Measurements from ENCODE around the gene TGFA.

Gene TGFA

GRCh38 chr2:70553334-70553583, 367 bp downstream of the TGFA start:
- no peak overlapping the region for H2AFZ ChIP-seq (ENCODE audit: low read length)
- peak overlapping the region; percentile 57 for H3K4me3 ChIP-seq (ENCODE audit: low read depth, low read length, poor library complexity, severe bottlenecking)
- no peaks in the 10 kb centered on the region for H3K79me2 ChIP-seq (ENCODE audit: insufficient read depth, low read length)
- no peaks in the 10 kb centered on the region for H4K20me1 ChIP-seq (ENCODE audit: insufficient read depth, low read length)
- H3K9me3 ChIP-seq (ENCODE audit: low read length) = no peaks in the 10 kb centered on the region
- no peaks in the 10 kb centered on the region for H3K27me3 ChIP-seq (ENCODE audit: insufficient read depth, low read length)
- no peak overlapping the region; the same call in 1 of the 2 replicates for H3K9ac ChIP-seq (ENCODE audit: low read length)
- no peaks in the 10 kb centered on the region for H3K9me2 ChIP-seq (ENCODE audit: low read depth, low read length)
- H3K4me2 ChIP-seq (ENCODE audit: low read length) = peak overlapping the region; percentile 77
- H3K36me3 ChIP-seq (ENCODE audit: insufficient read depth, low read length) = no peaks in the 10 kb centered on the region
- H3K27ac ChIP-seq (ENCODE audit: low read depth, low read length, poor library complexity, severe bottlenecking) = no peak overlapping the region
- peaks cover 4% of the 10 kb centered on the region for H3K4me1 ChIP-seq (ENCODE audit: insufficient read depth, low read length, severe bottlenecking)
- H3F3A ChIP-seq (ENCODE audit: insufficient read depth, low read length) = no peaks in the 10 kb centered on the region
- TF ChIP-seq EZH2 (IDR thresholded peaks at IDR 0.05; ENCODE audit: borderline replicate concordance, low read length) (no peak), CTCF (IDR thresholded peaks at IDR 0.05; ENCODE audit: low read length) (no peak)

GRCh38 chr2:70552501-70553333, 909 bp downstream of the TGFA start:
- H3K9me3 ChIP-seq (ENCODE audit: low read length) = no peaks in the 10 kb centered on the region
- no peak overlapping the region for H2AFZ ChIP-seq (ENCODE audit: low read length)
- no peak overlapping the region for H3K9ac ChIP-seq (ENCODE audit: low read length)
- no peaks in the 10 kb centered on the region for H4K20me1 ChIP-seq (ENCODE audit: insufficient read depth, low read length)
- no peak overlapping the region for H3K27ac ChIP-seq (ENCODE audit: low read depth, low read length, poor library complexity, severe bottlenecking)
- H3K9me2 ChIP-seq (ENCODE audit: low read depth, low read length) = no peaks in the 10 kb centered on the region
- H3K27me3 ChIP-seq (ENCODE audit: insufficient read depth, low read length) = no peaks in the 10 kb centered on the region
- no peak overlapping the region for H3K4me3 ChIP-seq (ENCODE audit: low read depth, low read length, poor library complexity, severe bottlenecking)
- no peaks in the 10 kb centered on the region for H3K36me3 ChIP-seq (ENCODE audit: insufficient read depth, low read length)
- no peaks in the 10 kb centered on the region for H3K79me2 ChIP-seq (ENCODE audit: insufficient read depth, low read length)
- peaks cover 4% of the 10 kb centered on the region for H3K4me1 ChIP-seq (ENCODE audit: insufficient read depth, low read length, severe bottlenecking)
- TF ChIP-seq CTCF (IDR thresholded peaks at IDR 0.05; ENCODE audit: low read length) = no peak
- no peak for TF ChIP-seq EZH2 (IDR thresholded peaks at IDR 0.05; ENCODE audit: borderline replicate concordance, low read length)
- H3F3A ChIP-seq (ENCODE audit: insufficient read depth, low read length) = no peaks in the 10 kb centered on the region
- no peak overlapping the region; the same call in 1 of the 2 replicates for H3K4me2 ChIP-seq (ENCODE audit: low read length)

- peaks cover 4% of the 10 kb centered on the region for H3K4me1 ChIP-seq (ENCODE audit: insufficient read depth, low read length, severe bottlenecking)
- no peaks in the 10 kb centered on the region for H3K79me2 ChIP-seq (ENCODE audit: insufficient read depth, low read length)
- no peaks in the 10 kb centered on the region for H3K9me2 ChIP-seq (ENCODE audit: low read depth, low read length)
- TF ChIP-seq EZH2 (IDR thresholded peaks at IDR 0.05; ENCODE audit: borderline replicate concordance, low read length) (no peak), CTCF (IDR thresholded peaks at IDR 0.05; ENCODE audit: low read length) (no peak)
- no peaks in the 10 kb centered on the region for H3F3A ChIP-seq (ENCODE audit: insufficient read depth, low read length)
- H3K36me3 ChIP-seq (ENCODE audit: insufficient read depth, low read length) = no peaks in the 10 kb centered on the region
- H3K4me3 ChIP-seq (ENCODE audit: low read depth, low read length, poor library complexity, severe bottlenecking) = no peak overlapping the region
- no peak overlapping the region for H3K9ac ChIP-seq (ENCODE audit: low read length)
- H2AFZ ChIP-seq (ENCODE audit: low read length) = no peak overlapping the region
- no peak overlapping the region for H3K4me2 ChIP-seq (ENCODE audit: low read length)
- no peak overlapping the region for H3K27ac ChIP-seq (ENCODE audit: low read depth, low read length, poor library complexity, severe bottlenecking)
- no peaks in the 10 kb centered on the region for H3K27me3 ChIP-seq (ENCODE audit: insufficient read depth, low read length)
- H3K9me3 ChIP-seq (ENCODE audit: low read length) = no peaks in the 10 kb centered on the region
- H4K20me1 ChIP-seq (ENCODE audit: insufficient read depth, low read length) = no peaks in the 10 kb centered on the region
Observed at GRCh38 chr2:70551167-70551566, 2.5 kb downstream of the TGFA start.

Measured in OCI-LY1 (cell line).